Natural killer cell (primary cell): ENCODE measurements around the gene MAPK8IP1. TPM values are rescaled to one million over a fixed set of nuclear protein-coding genes. Genes with fewer than 3 reads are reported as not detected.

ENCODE experiments used
- ATAC-seq, 3 donors: fragments of 150-1000 bp in 2 of 3; fragments of 200-7000 bp in 1 of 3; cut with Tn5 transposase; 1 replicate in 1 of 3; 2 replicates in 2 of 3; pipeline ENCODE4 v1.10.0; 2021; ENCODE audit warnings: mild to moderate bottlenecking in 2 of 3, moderate library complexity in 2 of 3
- DNase-seq, 2 donors: peaks; one replicate each; pipeline versions ENCODE4 v3.0.0 to v3.0.0-alpha.2; 2013 to 2021; ENCODE audit warnings: mixed read lengths in 1 of 2
- H3K27ac ChIP-seq: one replicate; pipeline ENCODE4 v1.5.1; 2013; ENCODE audit warnings: mild to moderate bottlenecking, low read length
- H3K27me3 ChIP-seq: one replicate; pipeline ENCODE4 v1.6.1; 2013; ENCODE audit warnings: low read length; ENCODE audit not compliant: control insufficient read depth, insufficient read depth
- H3K36me3 ChIP-seq: one replicate; pipeline ENCODE4 v1.6.1; 2013; ENCODE audit warnings: low read length; ENCODE audit not compliant: control insufficient read depth, insufficient read depth
- H3K4me1 ChIP-seq: one replicate; pipeline ENCODE4 v1.6.1; 2013; ENCODE audit warnings: low read length; ENCODE audit not compliant: control insufficient read depth, insufficient read depth
- H3K4me3 ChIP-seq: one replicate; pipeline ENCODE4 v1.5.1; 2013; ENCODE audit warnings: low read length
- H3K9me3 ChIP-seq: one replicate; pipeline ENCODE4 v1.6.1; 2013; ENCODE audit warnings: low read length; ENCODE audit not compliant: control insufficient read depth, insufficient read depth
- H3K27ac Mint-ChIP-seq, 2 donors: one replicate each; pipeline ENCODE4 v1.8.0; 2022; ENCODE audit warnings: mild to moderate bottlenecking in 2 of 2, mixed read lengths in 2 of 2, moderate library complexity in 1 of 2
- H3K27me3 Mint-ChIP-seq, 2 donors: one replicate each; pipeline ENCODE4 v1.8.0; 2022; ENCODE audit warnings: low read depth in 2 of 2, mixed read lengths in 2 of 2
- H3K36me3 Mint-ChIP-seq: one replicate; pipeline ENCODE4 v1.8.0; 2022; ENCODE audit warnings: mixed read lengths
- H3K4me1 Mint-ChIP-seq, 2 donors: one replicate each; pipeline ENCODE4 v1.8.0; 2022; ENCODE audit warnings: mixed read lengths in 2 of 2
- H3K4me3 Mint-ChIP-seq: one replicate; pipeline ENCODE4 v1.8.0; 2022; ENCODE audit warnings: mild to moderate bottlenecking, moderate library complexity, mixed read lengths
- H3K9me3 Mint-ChIP-seq, 2 donors: one replicate each; pipeline ENCODE4 v1.8.0; 2022; ENCODE audit warnings: mixed read lengths in 2 of 2
- CTCF ChIP-seq: fragments of 200-600 bp; IDR thresholded peaks from one replicate; pipeline ENCODE4 v1.8.0; 2022; ENCODE audit warnings: antibody characterized with exemption
- WGBS: methylation state at CpG from one replicate; pipeline ENCODE4 v1.1.7; 2013; ENCODE audit warnings: missing lambda C conversion rate; ENCODE audit not compliant: insufficient coverage; 5-methylcytosine and 5-hydroxymethylcytosine counted together
- intact Hi-C: fragments of 100-400 bp; cut with micrococcal nuclease; formaldehyde crosslinking; loops from one replicate; pipeline ENCODE4 v1.14.2; 2022
- total RNA-seq, 4 donors: library from RNA; stranded (reverse); fragments of 120-200 nt in 1 of 4; gene quantifications; one replicate each; pipeline versions ENCODE4 v1.2.3 to v1.2.4, GENCODE V29; 2013 to 2022

Gene MAPK8IP1
- total RNA-seq, 3 donors from 2014 or later (not counting 1 experiment from before 2014, with no cell fraction given), result 9.7 to 21.5 (median 13.9) TPM

GRCh38 chr11:45942381-45942780, 56.9 kb downstream of the MAPK8IP1 start:
- intact Hi-C loops, result no loop called here
- Mint-ChIP-seq H3K4me3 (no peak overlapping the region), H3K27me3 (no peaks in the 10 kb centered on the region), H3K27ac (no peak overlapping the region), H3K36me3 (peaks cover 18% of the 10 kb centered on the region), H3K9me3 (no peaks in the 10 kb centered on the region), H3K4me1 (no peaks in the 10 kb centered on the region)
- DNase-seq, result no peak
- 100% methylated on average over 4 of the region's 4 CpGs for WGBS
- no peak for ATAC-seq
- peaks cover 3% of the 10 kb centered on the region for H3K4me1 ChIP-seq
- H3K27me3 ChIP-seq, result no peaks in the 10 kb centered on the region
- H3K9me3 ChIP-seq, result no peaks in the 10 kb centered on the region
- no peak overlapping the region for H3K27ac ChIP-seq
- no peak for TF ChIP-seq CTCF
- no peak overlapping the region for H3K4me3 ChIP-seq
- peaks cover 56% of the 10 kb centered on the region for H3K36me3 ChIP-seq

GRCh38 chr11:45945397-45945999, 60.0 kb downstream of the MAPK8IP1 start:
- Mint-ChIP-seq H3K27ac (peak overlapping the region in 1 of 2 donors; percentile 2), H3K36me3 (peaks cover 44% of the 10 kb centered on the region), H3K4me1 (no peaks in the 10 kb centered on the region), H3K27me3 (no peaks in the 10 kb centered on the region), H3K4me3 (no peak overlapping the region), H3K9me3 (no peaks in the 10 kb centered on the region)
- ATAC-seq (no peak), DNase-seq (no peak)
- TF ChIP-seq CTCF, result no peak
- Histone ChIP-seq H3K4me3 (no peak overlapping the region), H3K27me3 (no peaks in the 10 kb centered on the region), H3K27ac (no peak overlapping the region), H3K36me3 (peaks cover 72% of the 10 kb centered on the region), H3K9me3 (no peaks in the 10 kb centered on the region), H3K4me1 (no peaks in the 10 kb centered on the region)
- intact Hi-C loops, result no loop called here
- 99% methylated on average over 3 of the region's 3 CpGs for WGBS

- Histone ChIP-seq H3K9me3 (no peaks in the 10 kb centered on the region), H3K27ac (no peak overlapping the region), H3K4me3 (no peak overlapping the region), H3K27me3 (no peaks in the 10 kb centered on the region), H3K36me3 (peaks cover 77% of the 10 kb centered on the region), H3K4me1 (no peaks in the 10 kb centered on the region)
- H3K9me3 Mint-ChIP-seq, result no peaks in the 10 kb centered on the region
- peaks cover 45% of the 10 kb centered on the region for H3K36me3 Mint-ChIP-seq
- ATAC-seq (no peak), DNase-seq (no peak)
- WGBS, result 100% methylated on average over 1 of the region's 1 CpG
- intact Hi-C loops, result no loop called here
- no peaks in the 10 kb centered on the region for H3K4me1 Mint-ChIP-seq
- H3K27ac Mint-ChIP-seq, result no peak overlapping the region
- no peaks in the 10 kb centered on the region for H3K27me3 Mint-ChIP-seq
- H3K4me3 Mint-ChIP-seq, result no peak overlapping the region
- no peak for TF ChIP-seq CTCF
These were observed 62.4 kb downstream of the MAPK8IP1 start for GRCh38 chr11:45947885-45948284.

GRCh38 chr11:45948356-45948755, 62.9 kb downstream of the MAPK8IP1 start:
- DNase-seq, result no peak
- Mint-ChIP-seq H3K36me3 (peaks cover 50% of the 10 kb centered on the region), H3K4me1 (no peaks in the 10 kb centered on the region), H3K4me3 (no peak overlapping the region), H3K9me3 (no peaks in the 10 kb centered on the region), H3K27me3 (no peaks in the 10 kb centered on the region), H3K27ac (no peak overlapping the region)
- intact Hi-C loops, result no loop called here
- Histone ChIP-seq H3K36me3 (peaks cover 80% of the 10 kb centered on the region), H3K9me3 (no peaks in the 10 kb centered on the region), H3K4me3 (no peak overlapping the region), H3K27me3 (no peaks in the 10 kb centered on the region), H3K27ac (no peak overlapping the region), H3K4me1 (no peaks in the 10 kb centered on the region)
- 99% methylated on average over 3 of the region's 3 CpGs for WGBS
- no peak for TF ChIP-seq CTCF
- no peak for ATAC-seq
